ENCODE data around the gene SPATA32. TPM values are rescaled to one million over a fixed set of nuclear protein-coding genes. Genes with fewer than 3 reads are reported as not detected.
A peak's percentile ranks its signal among the peaks of the same experiment; 100 is the strongest.
"Not testable (repeated sequence)": the region's sequence is repeated elsewhere in the genome, so short reads cannot be mapped to it uniquely, and the experiment has no call there.

SPATA32 gene
- total RNA-seq, 1 donor = 0.27 TPM

DNA sequence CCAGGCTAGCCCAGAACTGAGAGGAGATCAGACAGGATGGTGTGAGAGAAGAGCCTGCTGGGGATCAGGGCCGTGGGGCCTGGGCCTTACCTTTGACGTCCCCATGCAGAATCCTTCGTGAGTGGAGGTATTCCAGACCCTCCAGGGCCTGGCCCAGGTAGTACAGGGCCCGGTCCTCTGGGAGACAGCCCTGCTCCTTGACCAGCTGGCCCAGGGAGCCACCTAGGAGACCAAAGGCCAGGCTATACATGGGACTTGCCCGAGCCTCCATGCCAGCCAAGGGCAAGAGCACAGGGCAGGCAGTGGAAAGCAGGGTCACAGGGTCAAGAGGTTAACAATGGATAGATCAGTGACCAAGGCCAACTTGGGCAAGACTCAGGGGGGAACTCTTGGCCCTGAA lies 12.1 kb upstream of the SPATA32 start:
- no peak for DNase-seq (ENCODE audit: low read depth in 2 of 3, low spot score in 2 of 3)

DNA sequence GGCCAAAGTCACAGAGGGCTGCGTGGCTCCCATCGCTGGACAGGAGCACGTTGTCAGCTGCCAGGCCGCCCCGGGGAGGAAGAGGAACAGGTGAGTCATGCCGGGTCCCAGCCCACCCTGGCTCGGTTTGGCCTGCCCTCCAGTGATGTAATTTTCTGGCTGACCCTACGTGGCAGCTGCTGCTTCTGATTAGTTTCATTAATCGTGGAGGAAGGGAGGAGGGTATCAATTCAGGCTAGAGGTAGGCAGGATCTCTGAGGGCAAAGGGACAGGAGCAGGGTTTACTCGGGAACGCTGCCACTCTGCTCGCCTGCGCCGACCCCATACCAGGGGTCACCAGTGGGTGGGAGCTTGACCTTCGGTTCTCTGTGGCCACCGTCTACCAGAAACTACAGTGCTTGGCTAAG lies 11.7 kb upstream of the SPATA32 start:
- no peak for DNase-seq (ENCODE audit: low read depth in 2 of 3, low spot score in 2 of 3)

DNA sequence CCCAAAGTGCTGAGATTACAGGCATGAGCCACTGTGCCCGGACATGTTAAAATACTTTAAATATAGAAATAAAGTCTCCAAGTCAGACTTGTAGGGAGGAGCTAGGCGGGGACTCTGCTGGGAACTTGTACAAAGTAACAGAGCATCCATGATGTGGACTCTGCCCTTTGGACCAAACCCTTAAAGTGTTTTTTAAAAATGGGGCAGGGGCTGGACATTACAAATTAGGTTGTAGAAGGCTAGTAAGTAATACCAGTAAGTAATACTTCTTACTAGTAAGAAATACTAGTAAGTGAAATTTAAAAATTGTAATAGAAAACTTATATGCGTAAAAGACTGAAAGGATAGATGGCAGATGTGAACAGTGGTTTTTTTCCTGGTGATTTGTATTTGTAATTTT lies 9.7 kb upstream of the SPATA32 start:
- DNase-seq (ENCODE audit: low read depth in 2 of 3, low spot score in 2 of 3) = no peak

DNA sequence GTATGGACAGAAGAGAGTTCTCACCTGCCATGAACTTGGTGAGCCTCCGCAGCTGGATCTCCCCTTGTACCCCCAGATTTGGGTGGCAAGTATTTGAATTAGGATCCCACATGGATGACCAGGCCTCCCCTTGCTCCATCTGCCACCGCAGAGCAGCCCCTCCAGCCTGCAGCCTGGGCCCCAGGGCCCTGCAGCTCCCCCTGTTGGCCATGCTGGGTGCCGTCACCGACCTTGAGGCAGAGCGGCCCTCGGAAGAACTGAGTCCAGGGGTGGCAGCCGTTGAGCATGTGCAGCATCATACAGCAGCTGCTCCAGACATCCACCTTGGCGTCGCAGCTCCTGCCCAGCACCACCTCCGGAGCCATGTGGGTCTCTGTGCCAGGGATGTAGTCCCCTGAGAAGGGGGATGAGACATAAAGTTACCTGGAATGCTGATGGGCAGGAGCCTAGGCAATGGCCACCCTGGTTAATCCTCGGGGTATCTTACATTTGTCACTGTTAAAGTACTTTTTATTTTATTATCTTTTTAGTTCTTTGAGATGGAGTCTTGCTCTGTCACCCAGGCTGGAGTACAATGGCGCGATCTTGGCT lies 9.0 kb upstream of the SPATA32 start:
- DNase-seq (ENCODE audit: low read depth in 2 of 3, low spot score in 2 of 3) = peak in 2 of 3 donors; percentile 31 to 37

DNA sequence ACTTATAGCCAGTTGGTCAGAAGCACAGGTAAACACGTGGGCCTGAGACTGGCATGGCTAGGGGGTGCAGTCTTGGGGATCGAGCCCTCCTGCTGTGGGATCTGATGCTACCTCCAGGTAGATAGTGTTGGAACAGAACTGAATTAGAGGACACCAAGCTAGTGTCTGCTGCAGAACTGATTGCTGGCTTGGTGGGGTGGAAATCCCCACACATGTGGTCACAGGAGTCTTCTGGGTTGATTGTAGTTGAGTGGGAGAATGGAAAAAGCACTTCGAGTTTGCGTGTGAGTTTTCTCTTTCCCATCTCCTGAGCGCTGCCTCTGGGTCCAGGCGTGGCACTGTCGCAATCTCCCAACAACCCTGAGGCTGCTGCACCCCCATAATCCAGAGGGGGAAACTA lies 8.0 kb upstream of the SPATA32 start:
- DNase-seq (ENCODE audit: low read depth in 2 of 3, low spot score in 2 of 3) = no peak

DNA sequence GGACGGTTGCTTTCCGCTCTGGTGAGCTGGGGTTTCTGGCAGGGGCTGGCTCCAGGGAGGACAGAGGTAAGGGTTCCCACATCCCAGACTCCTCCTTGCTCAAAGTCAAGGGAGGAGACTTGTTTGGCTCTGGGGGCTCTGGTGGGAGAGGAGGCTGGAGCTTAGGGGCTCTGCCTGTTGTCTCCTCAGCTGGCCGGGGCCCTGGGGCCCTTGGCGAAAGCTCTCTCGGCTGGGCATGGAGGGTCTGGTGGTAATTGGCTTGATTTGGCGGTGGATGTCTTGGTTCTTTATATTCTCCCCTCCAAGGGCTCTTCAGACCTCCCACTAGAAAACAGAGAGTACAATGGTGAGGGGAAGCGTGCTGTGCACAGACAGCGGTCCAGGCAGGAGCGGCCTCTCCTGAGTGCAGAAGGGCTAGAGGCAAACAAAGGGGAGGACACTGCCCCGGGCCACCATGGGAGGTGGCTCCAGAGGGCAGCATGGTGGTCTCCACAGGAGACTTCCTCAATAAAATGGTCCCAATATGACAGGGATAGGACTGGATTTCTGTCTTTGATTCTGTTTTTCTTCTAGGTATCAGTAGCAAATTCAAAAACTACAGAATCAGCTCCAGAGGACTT lies 5.7 kb upstream of the SPATA32 start:
- DNase-seq (ENCODE audit: low read depth in 2 of 3, low spot score in 2 of 3) = no peak

DNA sequence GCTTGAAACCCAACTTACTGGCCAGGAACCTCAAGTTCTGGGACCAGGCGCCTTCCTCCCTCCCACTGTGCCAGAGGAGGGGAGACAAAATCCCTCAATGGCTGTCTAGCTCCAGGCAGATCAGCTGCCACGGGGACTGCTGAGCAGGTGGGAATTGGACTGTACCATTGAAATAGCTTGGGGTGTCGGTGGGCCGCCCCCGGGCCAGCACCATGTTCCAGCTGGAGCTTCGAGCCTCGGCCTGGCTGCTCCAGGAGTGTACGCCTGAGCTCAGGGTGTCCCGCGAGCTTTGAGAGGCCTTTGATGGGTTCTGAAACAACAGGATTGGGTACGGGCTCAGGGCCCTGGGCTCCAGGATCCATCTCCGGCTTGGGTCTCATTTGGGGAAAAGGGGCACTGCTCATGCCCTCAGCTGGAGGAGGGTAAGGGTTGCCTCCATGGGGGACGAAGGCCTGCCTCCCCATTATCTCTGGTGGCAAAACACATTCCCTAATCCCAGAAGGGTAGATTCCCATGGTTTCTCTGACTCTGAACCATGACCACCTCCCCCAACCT lies 4.6 kb upstream of the SPATA32 start:
- DNase-seq (ENCODE audit: low read depth in 2 of 3, low spot score in 2 of 3) = no peak

DNA sequence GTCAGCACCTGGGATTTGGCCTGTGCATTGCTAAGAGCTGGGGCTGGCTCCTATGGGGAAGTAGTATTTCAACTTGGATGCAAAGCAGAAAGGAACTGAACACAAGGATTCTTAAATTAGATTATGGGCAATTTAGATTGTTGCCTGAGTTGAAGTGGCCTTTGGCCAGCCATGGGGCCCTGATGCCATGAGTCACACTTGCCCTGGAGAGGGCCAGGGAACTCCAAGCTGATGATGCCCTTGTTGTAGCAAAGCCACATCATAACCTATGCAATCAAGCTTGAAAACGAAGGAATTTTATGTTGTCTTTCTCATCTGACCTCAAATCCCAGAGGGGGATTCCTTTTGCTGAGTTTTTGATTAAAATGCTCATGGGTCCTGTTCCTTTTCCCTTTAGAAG lies 3.9 kb upstream of the SPATA32 start:
- DNase-seq (ENCODE audit: low read depth in 2 of 3, low spot score in 2 of 3) = no peak

DNA sequence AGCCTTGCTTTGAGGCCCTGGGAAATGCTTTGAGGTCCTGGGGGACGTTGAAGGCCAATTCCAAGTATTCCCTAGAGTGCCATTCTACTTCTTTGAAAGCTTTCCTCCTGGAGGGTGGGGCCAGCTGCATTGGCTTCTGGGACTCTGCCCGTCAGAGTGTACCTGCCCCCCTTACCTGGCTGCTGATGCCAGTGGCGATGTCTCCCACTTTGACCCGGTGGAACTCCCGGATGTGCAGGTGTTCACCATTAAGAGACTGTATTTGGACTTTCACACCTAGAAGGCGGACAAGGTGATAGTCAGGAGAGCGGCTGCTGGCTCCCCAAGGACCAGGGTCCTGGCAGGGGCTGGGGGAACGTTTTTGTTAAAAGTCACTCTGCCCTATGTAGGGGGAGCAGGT lies 3.1 kb upstream of the SPATA32 start:
- no peak for DNase-seq (ENCODE audit: low read depth in 2 of 3, low spot score in 2 of 3)

DNA sequence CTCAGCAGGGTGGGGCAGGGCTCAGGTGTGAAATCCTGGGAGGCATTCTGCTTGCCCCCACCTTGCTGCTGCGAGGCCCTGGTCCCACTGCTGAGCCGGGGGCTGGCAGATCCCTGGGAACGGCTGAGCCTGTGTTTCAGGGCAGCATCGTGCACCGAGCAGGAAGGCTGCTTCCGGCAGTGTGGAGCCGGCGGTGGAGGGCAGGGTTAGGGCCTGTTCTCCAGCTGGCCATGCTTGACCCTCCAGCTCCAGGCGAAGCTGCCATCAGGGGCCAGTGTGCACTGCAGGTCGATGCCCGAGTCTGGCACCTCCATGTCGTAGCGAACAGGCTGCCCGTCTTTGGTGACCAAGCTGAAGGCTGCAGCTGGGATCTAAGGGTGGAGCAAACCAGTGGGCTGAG lies 2.5 kb upstream of the SPATA32 start:
- no peak for DNase-seq (ENCODE audit: low read depth in 2 of 3, low spot score in 2 of 3)

DNA sequence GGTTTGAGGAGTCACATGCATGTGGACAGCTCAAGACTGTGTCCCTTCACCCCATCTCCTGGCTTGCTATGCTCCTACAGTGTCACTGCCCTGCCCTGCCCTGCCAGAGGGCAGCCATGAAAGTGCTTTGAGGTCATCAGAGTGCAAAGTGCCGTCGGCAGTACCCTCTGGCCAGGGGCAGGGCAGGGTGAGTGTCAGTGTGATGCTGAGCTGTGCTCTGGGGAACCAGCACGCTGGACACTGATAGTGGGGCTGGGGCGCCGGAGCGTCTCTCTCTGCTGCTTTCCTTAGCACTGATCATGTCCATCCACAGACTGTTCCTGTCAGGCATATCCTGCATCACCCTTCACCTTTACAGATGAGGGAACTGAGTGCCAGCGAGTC lies 1.6 kb upstream of the SPATA32 start:
- DNase-seq (ENCODE audit: low read depth in 2 of 3, low spot score in 2 of 3) = no peak

DNA sequence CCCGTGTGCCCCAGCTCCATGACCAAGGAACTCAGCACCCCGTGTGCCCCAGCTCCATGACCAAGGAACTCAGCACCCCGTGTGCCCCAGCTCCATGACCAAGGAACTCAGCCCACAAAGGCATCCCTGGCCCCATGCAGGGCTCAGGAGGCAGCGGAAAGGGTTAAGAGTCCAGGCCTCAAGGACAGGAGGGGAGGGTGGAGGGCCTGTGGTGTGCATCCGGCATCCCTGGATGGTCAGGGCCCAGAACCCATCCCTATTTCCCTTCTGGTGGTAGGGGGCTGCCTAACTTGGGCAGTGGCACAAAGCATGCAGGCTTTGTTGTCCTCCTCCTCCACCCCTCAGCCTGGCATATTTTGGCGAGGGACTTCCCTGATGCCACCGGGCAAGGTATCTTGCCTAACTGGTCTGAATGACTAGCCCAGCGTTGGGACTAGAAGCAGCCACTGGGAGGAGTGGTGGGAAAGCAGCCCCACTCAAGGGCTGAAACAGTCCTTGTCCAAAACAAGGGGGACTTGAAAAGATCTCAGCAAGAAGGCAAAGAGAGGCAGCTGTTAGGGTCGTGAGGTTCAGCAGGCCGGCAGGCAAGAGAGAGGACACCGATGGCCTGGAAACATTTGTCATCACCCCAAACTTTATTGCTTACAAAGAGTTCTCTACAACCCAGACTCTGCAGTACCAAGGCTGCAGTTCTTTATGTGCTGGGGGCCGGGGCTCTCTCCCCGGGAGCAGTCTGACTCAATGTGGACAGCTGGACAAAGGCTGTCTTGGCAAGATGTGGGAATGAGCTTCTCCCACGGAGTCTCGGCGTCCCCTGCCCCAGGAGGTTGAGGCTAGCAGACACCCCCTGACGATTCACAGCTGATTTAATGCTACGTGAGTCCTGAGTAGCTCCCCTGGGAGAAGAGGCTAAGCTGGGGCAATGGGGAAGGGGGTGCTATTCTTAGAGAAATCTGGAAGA lies 902 bp upstream of the SPATA32 start:
- DNase-seq (ENCODE audit: low read depth in 2 of 3, low spot score in 2 of 3) = no peak

DNA sequence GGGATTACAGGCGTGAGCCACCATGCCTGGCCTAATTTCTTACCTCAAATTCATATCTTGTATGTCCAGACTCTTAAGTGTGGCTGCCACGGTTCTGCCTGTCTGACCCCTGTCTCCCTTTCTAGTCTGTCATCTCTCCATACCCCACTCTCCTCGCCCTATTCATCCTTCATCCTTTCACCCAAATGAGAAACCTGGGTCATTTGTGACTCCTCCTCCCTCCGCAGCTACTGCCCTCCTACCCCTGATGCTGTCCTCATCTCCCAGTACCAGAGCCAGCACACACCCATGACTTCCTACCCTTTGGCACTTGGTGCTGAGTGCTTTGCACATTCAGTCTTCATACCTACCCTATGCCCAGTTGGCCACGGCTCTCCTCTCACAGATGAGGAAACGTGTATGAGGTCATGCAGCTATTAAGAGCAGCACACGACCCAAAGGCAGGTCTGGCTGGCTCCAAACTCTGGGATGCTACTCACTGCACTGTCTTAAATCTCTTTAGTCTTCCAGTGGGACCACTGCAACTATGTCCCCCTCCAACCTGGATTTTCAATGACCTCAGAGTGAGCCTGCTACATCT lies 1.6 kb downstream of the SPATA32 start:
- no peak for DNase-seq (ENCODE audit: low read depth in 2 of 3, low spot score in 2 of 3)

DNA sequence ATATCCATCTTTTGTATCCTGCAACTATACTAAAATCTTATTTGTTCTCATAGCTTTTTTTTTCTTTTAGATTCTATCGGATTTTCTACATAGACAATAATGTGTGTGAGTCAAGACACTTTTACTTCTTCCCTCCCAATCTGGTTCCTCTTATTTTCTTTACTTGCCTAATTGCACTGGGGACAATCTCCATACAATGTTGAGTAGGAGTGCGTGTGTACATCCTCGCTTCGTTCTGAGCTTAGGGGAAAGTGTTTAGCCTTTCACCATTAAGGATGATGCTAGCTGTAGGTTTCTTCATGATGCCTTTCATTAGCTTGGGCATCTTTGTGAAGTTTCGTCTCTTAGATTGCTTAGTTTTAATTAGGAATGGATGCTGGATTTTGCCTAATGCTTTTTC lies 2.9 kb downstream of the SPATA32 start:
- no peak for DNase-seq (ENCODE audit: low read depth in 2 of 3, low spot score in 2 of 3)

DNA sequence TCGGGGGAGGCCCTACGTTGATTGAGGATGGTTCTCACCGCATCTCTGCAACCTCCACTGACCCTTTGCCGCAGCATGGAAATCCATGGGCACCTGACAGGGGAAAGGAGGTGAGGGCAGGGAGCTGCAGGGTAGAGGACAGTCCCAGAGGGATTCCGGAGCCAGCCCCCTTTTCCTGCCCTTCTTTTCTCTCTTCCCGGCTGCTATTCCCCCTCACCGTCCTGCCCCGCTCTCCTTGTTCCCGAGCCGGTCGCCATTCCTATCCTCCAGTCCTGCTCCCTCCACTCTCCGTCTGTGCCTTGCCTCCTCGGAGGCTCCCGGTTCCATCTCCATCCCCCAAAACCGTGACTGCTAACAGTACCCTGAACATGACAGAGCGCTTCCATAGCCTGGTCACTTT lies 4.8 kb downstream of the SPATA32 start:
- DNase-seq (ENCODE audit: low read depth in 2 of 3, low spot score in 2 of 3) = no peak

DNA sequence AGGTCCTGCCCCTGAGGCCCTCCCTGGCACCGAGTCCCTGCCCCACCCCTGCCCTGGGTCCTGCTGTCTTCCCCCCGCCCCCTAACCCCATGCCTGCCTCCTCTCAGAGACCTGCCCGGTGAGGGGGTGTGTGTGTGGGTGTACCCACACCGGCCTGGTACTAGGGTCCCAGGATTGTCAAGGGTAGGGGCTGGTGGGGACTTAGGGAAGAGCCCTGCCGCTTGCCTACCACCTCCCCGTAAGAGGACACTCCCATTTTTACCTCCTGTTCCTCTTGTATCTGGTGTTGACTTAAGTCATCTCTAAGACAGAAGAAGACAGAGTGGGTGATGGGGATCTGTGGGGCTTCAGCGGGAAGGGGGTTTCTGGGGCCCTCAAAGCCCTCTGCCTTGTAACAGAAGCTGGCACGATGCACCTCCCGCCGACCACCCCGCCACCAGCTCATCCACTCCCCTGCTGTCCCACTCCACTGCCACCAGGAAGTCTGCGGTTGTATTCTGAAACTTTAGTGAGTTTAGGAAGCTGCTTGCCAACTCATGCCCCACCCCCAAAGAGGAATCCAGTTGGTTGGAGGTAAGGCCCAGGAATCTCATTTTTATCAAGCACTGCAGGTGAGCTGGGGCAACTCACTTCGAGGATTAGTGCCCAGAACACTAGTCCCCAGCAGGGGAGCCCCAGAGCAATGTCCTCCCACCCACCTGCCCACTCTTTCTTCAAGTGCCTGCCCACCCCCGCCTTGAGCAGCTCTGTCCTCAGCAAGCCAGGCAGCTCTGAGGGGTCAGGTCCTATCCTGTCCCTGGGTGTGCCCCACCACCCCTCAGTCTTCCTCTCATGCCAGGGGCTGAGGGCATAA lies 5.6 kb downstream of the SPATA32 start:
- peak in 2 of 3 donors; percentile 13 to 36 for DNase-seq (ENCODE audit: low read depth in 2 of 3, low spot score in 2 of 3)

DNA sequence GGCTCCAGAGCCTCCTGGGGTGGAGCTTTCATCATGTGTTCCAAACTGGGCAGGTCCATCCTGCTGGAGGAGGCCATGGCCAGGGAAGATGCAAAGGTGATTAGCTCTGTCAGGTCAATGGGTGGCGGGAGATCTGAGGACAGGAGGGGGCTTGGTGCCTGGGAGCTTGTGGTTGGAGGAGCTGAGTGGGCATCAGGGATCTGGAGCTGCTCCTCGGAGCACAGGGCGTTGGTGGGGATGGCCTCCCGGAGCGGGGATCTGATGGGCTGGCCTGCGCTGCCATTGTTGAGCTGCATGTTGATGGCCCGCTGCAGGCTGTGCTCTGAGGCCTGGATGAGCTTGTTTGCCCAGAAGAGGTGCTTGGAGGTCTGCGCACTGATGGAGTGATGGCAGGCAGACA lies 6.5 kb downstream of the SPATA32 start:
- DNase-seq (ENCODE audit: low read depth in 2 of 3, low spot score in 2 of 3) = no peak

DNA sequence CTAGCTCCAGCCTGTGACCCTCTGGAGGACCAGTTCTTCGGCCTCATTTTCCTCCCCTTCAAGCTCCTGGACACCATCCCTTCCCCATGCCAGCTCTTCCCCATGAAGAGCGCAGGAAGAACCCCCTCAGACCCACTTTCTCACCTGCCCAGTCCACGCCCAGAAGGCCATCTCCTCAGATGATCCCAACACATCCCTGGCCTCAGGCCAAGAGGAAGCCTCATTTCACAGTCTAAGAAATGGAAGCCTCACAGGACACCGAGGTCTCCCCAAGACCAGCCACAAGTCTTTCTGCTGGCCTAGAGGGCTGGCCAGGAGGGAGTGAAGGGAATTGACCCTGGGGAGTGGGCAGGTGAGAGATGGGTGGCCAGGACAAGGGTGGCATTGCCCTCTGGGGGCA lies 8.0 kb downstream of the SPATA32 start:
- no peak for DNase-seq (ENCODE audit: low read depth in 2 of 3, low spot score in 2 of 3)

DNA sequence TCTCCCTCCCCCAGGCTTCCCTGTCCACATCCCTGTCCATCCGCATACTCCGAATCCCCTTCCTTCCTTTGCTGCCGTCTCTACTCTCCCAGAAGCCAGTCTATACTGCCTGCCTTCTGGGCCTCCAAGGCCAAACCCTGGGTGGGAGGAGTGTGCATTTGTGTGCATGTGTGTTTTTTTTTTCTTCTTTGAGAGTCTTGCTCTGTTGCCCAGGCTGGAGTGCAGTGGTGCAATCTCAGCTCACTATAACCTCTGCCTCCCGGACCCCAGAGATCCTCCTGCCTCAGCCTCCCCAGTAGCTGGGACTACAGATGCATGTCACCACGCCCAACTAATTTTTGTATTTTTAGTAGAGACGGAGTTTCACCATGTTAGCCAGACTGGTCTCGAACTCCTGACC lies 8.7 kb downstream of the SPATA32 start:
- DNase-seq (ENCODE audit: low read depth in 2 of 3, low spot score in 2 of 3) = not testable (repeated sequence)

DNA sequence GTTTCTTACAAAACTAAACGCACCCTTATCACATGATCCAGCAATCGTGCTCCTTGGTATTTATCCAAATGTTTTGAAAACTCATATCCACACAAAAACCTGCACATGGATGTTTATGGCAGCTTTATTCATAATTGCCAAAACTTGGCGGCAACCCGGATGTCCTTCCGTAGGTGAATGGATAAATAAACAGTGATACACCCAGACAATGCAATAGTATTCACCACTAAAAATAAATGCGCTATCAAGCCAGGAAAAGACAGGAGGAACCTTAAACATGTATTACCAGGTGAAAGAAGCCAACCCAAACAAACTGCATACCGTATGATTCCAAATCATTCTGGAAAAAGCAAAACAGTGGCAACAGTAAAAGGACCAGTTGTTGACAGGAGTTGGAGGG lies 10.0 kb downstream of the SPATA32 start:
- no peak for DNase-seq (ENCODE audit: low read depth in 2 of 3, low spot score in 2 of 3)

Data from hematopoietic multipotent progenitor cell (in vitro differentiated cells).